ENCODE measurements around the gene TM4SF4. TPM values are rescaled to one million over a fixed set of nuclear protein-coding genes. Genes with fewer than 3 reads are reported as not detected.
A peak's percentile ranks its signal among the peaks of the same experiment; 100 is the strongest.

Gene TM4SF4
- total RNA-seq, 1 experiment from 2014 or later, result not detected

DNA sequence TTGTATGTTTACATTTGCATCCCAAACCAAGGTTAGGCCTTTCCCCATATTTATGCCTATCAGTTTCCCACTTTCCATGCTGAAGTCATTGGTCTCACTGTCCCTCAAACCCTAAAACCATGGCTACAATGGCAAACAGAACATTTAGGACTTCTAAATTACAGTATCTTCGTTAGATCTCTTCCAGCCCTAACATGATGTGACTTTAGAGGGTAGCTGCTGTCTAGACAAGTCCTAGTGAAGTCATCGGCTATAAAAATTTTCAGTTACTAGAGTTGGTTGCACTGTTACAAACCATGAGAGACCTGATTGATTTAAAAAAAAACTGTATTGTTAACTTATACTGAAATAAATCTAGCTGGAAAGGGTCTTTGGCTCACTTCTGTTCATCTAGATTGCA, 54.6 kb downstream of the TM4SF4 start:
- Histone ChIP-seq H2BK5ac (ENCODE audit: insufficient read length, low read length) (no peak overlapping the region), H4K8ac (replicated peaks; ENCODE audit: insufficient read length, low read depth, low read length) (no peak overlapping the region), H2BK15ac (ENCODE audit: low read depth, low read length) (no peak overlapping the region), H3K23me2 (ENCODE audit: insufficient read length, low read depth, low read length, poor library complexity, severe bottlenecking) (no peaks in the 10 kb centered on the region), H3K79me1 (ENCODE audit: insufficient read depth, low read depth, low read length, poor library complexity, severe bottlenecking) (no peaks in the 10 kb centered on the region), H3K14ac (ENCODE audit: insufficient read depth, low read length) (no peak overlapping the region), H3T11ph (ENCODE audit: low read length) (no peak overlapping the region), H2AK5ac (ENCODE audit: insufficient read length, low read length) (no peak overlapping the region), H3K4me1 (ENCODE audit: insufficient read depth, low read length) (no peaks in the 10 kb centered on the region; the same call in 1 of the 2 replicates), H2BK12ac (ENCODE audit: insufficient read length, low read depth, low read length) (no peak overlapping the region), H4K5ac (ENCODE audit: insufficient read length, low read depth, low read length) (no peak overlapping the region), H3K18ac (ENCODE audit: insufficient read length, low read depth, low read length) (no peak overlapping the region), H3K27ac (ENCODE audit: insufficient read length, low read depth, low read length) (no peak overlapping the region), H2BK120ac (ENCODE audit: low read depth, low read length, poor library complexity, severe bottlenecking) (no peak overlapping the region), H2AFZ (ENCODE audit: low read length) (no peak overlapping the region), H3K4ac (ENCODE audit: low read depth, low read length) (no peak overlapping the region), H4K20me1 (ENCODE audit: control insufficient read depth, insufficient read depth, insufficient read length) (no peaks in the 10 kb centered on the region), H3K9me3 (ENCODE audit: control insufficient read depth, low read depth, low read length) (no peaks in the 10 kb centered on the region), H4K91ac (ENCODE audit: insufficient read length, low read depth, low read length) (no peak overlapping the region), H2BK20ac (ENCODE audit: low read depth, low read length, poor library complexity, severe bottlenecking) (no peak overlapping the region), H3K23ac (ENCODE audit: insufficient read length, low read depth, low read length) (no peak overlapping the region), H3K56ac (ENCODE audit: insufficient read length, low read depth, low read length) (no peak overlapping the region), H3K9ac (ENCODE audit: extremely low read depth, insufficient read length, low read length) (no peak overlapping the region), H3K27me3 (ENCODE audit: insufficient read depth, low read length) (no peaks in the 10 kb centered on the region), H3K4me2 (ENCODE audit: insufficient read depth, insufficient read length, low read length) (no peak overlapping the region), H3K79me2 (ENCODE audit: insufficient read depth, low read length) (no peaks in the 10 kb centered on the region)
- Mint-ChIP-seq H3K4me1 (peaks cover 12 to 14% of the 10 kb centered on the region in 2 experiments), H3K27ac (peak overlapping the region in 1 of 3 experiments; percentile 74; a peak in 1 of 7 replicates), H3K9me3 (no peaks in the 10 kb centered on the region), H3K4me3 (no peak overlapping the region), H3K27me3 (ENCODE audit: low read depth) (no peaks in the 10 kb centered on the region), H3K36me3 (ENCODE audit: insufficient read depth in 1 of 3, low read depth in 3 of 3) (peaks cover 3 to 14% (median 12%) of the 10 kb centered on the region in 3 experiments; a peak in 5 of 7 replicates)
- DNase-seq, result no peak
- no peak for TF ChIP-seq CTCF (conservative IDR thresholded peaks at IDR 0.05)
- WGBS (ENCODE audit: extremely low coverage, insufficient read length, low lambda C conversion rate), result no CpG with 5 or more reads among the region's 2 CpGs
